Keratinocyte (primary cell): ENCODE measurements around the gene FOXE1. TPM values are rescaled to one million over a fixed set of nuclear protein-coding genes. Genes with fewer than 3 reads are reported as not detected.
A peak's percentile ranks its signal among the peaks of the same experiment; 100 is the strongest.

Experiments
- DNase-seq: peaks from one replicate; pipeline ENCODE4 v3.0.0-alpha.2; 2011; ENCODE audit warnings: low read depth, missing footprints, low spot score
- FAIRE-seq: peaks from 2 replicates; lab custom pipeline; 2011; peaks lifted over from hg19 to GRCh38; lab: Jason Lieb, UNC
- H2AFZ ChIP-seq: 2 replicates; pipeline ENCODE4 v1.6.0; 2012; ENCODE audit warnings: low read length, control low read depth, inconsistent platforms; ENCODE audit not compliant: control insufficient read depth
- H3K27ac ChIP-seq: 2 replicates; pipeline ENCODE4 v1.5.1; 2011; ENCODE audit warnings: low read length; ENCODE audit not compliant: control insufficient read depth, insufficient read depth
- H3K27me3 ChIP-seq: 3 replicates; pipeline ENCODE4 v1.6.0; 2011; ENCODE audit warnings: low read length; ENCODE audit not compliant: control insufficient read depth, insufficient read depth; ENCODE audit errors: extremely low read depth
- H3K36me3 ChIP-seq, 2 experiments: 2 replicates in 1 of 2; 3 replicates in 1 of 2; pipeline ENCODE4 v1.5.1; 2011; ENCODE audit warnings: low read length in 2 of 2, mild to moderate bottlenecking in 1 of 2; ENCODE audit not compliant: control insufficient read depth in 2 of 2, insufficient read depth in 2 of 2; ENCODE audit errors: extremely low read depth in 1 of 2
- H3K4me1 ChIP-seq: 3 replicates; pipeline ENCODE4 v1.5.1; 2011; ENCODE audit warnings: low read length; ENCODE audit not compliant: control insufficient read depth, insufficient read depth; ENCODE audit errors: extremely low read depth
- H3K4me2 ChIP-seq: 3 replicates; pipeline ENCODE4 v1.6.0; 2011; ENCODE audit warnings: low read depth, low read length; ENCODE audit not compliant: control insufficient read depth, insufficient read depth; ENCODE audit errors: extremely low read depth
- H3K4me3 ChIP-seq, 3 experiments: fragments of 200-600 bp in 1 of 3; sonication (generic) in 1 of 3; 2 replicates in 2 of 3; 3 replicates in 1 of 3; pipeline ENCODE4 v1.5.1; 2011 to 2016; ENCODE audit warnings: low read length in 3 of 3, mild to moderate bottlenecking in 3 of 3, control low read depth in 2 of 3, inconsistent platforms in 1 of 3, low read depth in 1 of 3, mixed read lengths in 1 of 3, mixed run types in 1 of 3, moderate library complexity in 1 of 3; ENCODE audit not compliant: control insufficient read depth in 2 of 3, insufficient read depth in 2 of 3; ENCODE audit errors: extremely low read depth in 1 of 3
- H3K79me2 ChIP-seq: 2 replicates; pipeline ENCODE4 v1.6.0; 2012; ENCODE audit warnings: low read length; ENCODE audit not compliant: control insufficient read depth, insufficient read depth
- H3K9ac ChIP-seq: 3 replicates; pipeline ENCODE4 v1.6.0; 2011; ENCODE audit warnings: low read length; ENCODE audit not compliant: control insufficient read depth, insufficient read depth; ENCODE audit errors: extremely low read depth
- H3K9me1 ChIP-seq: 3 replicates; pipeline ENCODE4 v1.6.0; 2011; ENCODE audit warnings: low read length; ENCODE audit not compliant: control insufficient read depth, insufficient read depth; ENCODE audit errors: extremely low read depth
- H3K9me3 ChIP-seq: 2 replicates; pipeline ENCODE4 v1.5.1; 2012; ENCODE audit warnings: low read depth, low read length; ENCODE audit not compliant: control insufficient read depth
- H4K20me1 ChIP-seq: 3 replicates; pipeline ENCODE4 v1.6.0; 2011; ENCODE audit warnings: low read length; ENCODE audit not compliant: control insufficient read depth, insufficient read depth; ENCODE audit errors: extremely low read depth
- CTCF ChIP-seq, 3 experiments: IDR thresholded peaks in 1 of 3; conservative IDR thresholded peaks in 1 of 3; optimal IDR thresholded peaks in 1 of 3; 2 replicates in 2 of 3; 3 replicates in 1 of 3; pipeline versions ENCODE3 to v1.5.1; 2011; ENCODE audit warnings: low read length in 3 of 3, mild to moderate bottlenecking in 3 of 3, moderate library complexity in 2 of 3, control low read depth in 1 of 3, inconsistent platforms in 1 of 3; ENCODE audit not compliant: insufficient read depth in 2 of 3; ENCODE audit errors: extremely low read depth in 1 of 3
- EZH2 ChIP-seq: IDR thresholded peaks from one replicate; pipeline ENCODE4 v1.6.1; 2012; ENCODE audit warnings: inconsistent platforms, mild to moderate bottlenecking, low read length, moderate library complexity
- dilution Hi-C: fragments of 300-500 bp; cut with MboI; formaldehyde crosslinking; loops from one replicate; pipeline ENCODE4 v1.7.0; 2020; ENCODE audit warnings: low sequenced_read_pairs; ENCODE audit not compliant: extremely low pct_ligation_motif_present
- polyA plus RNA-seq, 5 experiments: library from polyadenylated mRNA; depleted of rRNA in 3 of 5; stranded (reverse) in 3 of 5; stranded (forward) in 1 of 5; unstranded in 1 of 5; fragments of >200 nt; gene quantifications; 1 replicate in 1 of 5; 2 replicates in 3 of 5; 3 replicates in 1 of 5; pipeline versions ENCODE4 v1.2.1 to v1.2.3, GENCODE V29; 2011 to 2012; ENCODE audit warnings: missing spikeins in 2 of 5, low read depth in 1 of 5, low replicate concordance in 1 of 5

The FOXE1 gene
- polyA plus RNA-seq, 1 donor (not counting 4 experiments of a cell fraction or from before 2014, with no cell fraction given), result 0.97 TPM

GRCh38 chr9:97851446-97851883 lies 1.6 kb upstream of the FOXE1 start:
- Histone ChIP-seq H3K4me3 (peak overlapping the region in 1 of 3 experiments; percentile 45), H3K79me2 (no peaks in the 10 kb centered on the region), H3K36me3 (no peaks in the 10 kb centered on the region), H3K27me3 (peaks cover 73% of the 10 kb centered on the region), H2AFZ (peak overlapping the region; percentile 42), H3K27ac (no peak overlapping the region), H3K4me2 (peak overlapping the region; percentile 65), H3K4me1 (peaks cover 15% of the 10 kb centered on the region), H3K9me3 (no peaks in the 10 kb centered on the region), H3K9ac (no peak overlapping the region), H3K9me1 (no peaks in the 10 kb centered on the region), H4K20me1 (no peaks in the 10 kb centered on the region)
- TF ChIP-seq EZH2 (no peak), CTCF (optimal IDR thresholded peaks at IDR 0.05 in 1 of 3, IDR thresholded peaks at IDR 0.05 in 1 of 3, conservative IDR thresholded peaks at IDR 0.05 in 1 of 3; ENCODE audit: extremely low read depth in 1 of 3, insufficient read depth in 2 of 3, low read length in 3 of 3) (no peak)
- no peak for DNase-seq
- dilution Hi-C loops, result loop anchor here (10.0 kb wide), 1 partner anchor 87 kb away; no protein-coding TSS in a partner anchor
- no peak for FAIRE-seq

- H3K9me1 ChIP-seq, result no peaks in the 10 kb centered on the region
- no peaks in the 10 kb centered on the region for H4K20me1 ChIP-seq
- DNase-seq, result no peak
- H3K27me3 ChIP-seq, result peaks cover 68% of the 10 kb centered on the region
- peaks cover 15% of the 10 kb centered on the region for H3K4me1 ChIP-seq
- H3K36me3 ChIP-seq, result no peaks in the 10 kb centered on the region
- H3K27ac ChIP-seq, result no peak overlapping the region
- dilution Hi-C loops, result loop anchor here (10.0 kb wide), 1 partner anchor 87 kb away; no protein-coding TSS in a partner anchor
- no peak for FAIRE-seq
- TF ChIP-seq CTCF (optimal IDR thresholded peaks at IDR 0.05 in 1 of 3, IDR thresholded peaks at IDR 0.05 in 1 of 3, conservative IDR thresholded peaks at IDR 0.05 in 1 of 3; ENCODE audit: extremely low read depth in 1 of 3, insufficient read depth in 2 of 3, low read length in 3 of 3), result no peak
- no peak for TF ChIP-seq EZH2
- no peak overlapping the region for H3K9ac ChIP-seq
- H2AFZ ChIP-seq, result no peak overlapping the region
- peak overlapping the region in 1 of 3 experiments; percentile 29 for H3K4me3 ChIP-seq
- peak overlapping the region; percentile 35 for H3K4me2 ChIP-seq
- no peaks in the 10 kb centered on the region for H3K9me3 ChIP-seq
- no peaks in the 10 kb centered on the region for H3K79me2 ChIP-seq
Measured at GRCh38 chr9:97852001-97852398, 1.0 kb upstream of the FOXE1 start.
